Amniotic epithelial cell (primary cell): ENCODE data around the gene FAAP20.

Experiments used
- DNase-seq: peaks from one replicate; pipeline ENCODE4 v3.0.0-alpha.2; 2010; ENCODE audit warnings: low read depth

Gene FAAP20

GRCh38 chr1:2210084-2210653, 15.6 kb upstream of the FAAP20 start:
- DNase-seq = no peak

DNA sequence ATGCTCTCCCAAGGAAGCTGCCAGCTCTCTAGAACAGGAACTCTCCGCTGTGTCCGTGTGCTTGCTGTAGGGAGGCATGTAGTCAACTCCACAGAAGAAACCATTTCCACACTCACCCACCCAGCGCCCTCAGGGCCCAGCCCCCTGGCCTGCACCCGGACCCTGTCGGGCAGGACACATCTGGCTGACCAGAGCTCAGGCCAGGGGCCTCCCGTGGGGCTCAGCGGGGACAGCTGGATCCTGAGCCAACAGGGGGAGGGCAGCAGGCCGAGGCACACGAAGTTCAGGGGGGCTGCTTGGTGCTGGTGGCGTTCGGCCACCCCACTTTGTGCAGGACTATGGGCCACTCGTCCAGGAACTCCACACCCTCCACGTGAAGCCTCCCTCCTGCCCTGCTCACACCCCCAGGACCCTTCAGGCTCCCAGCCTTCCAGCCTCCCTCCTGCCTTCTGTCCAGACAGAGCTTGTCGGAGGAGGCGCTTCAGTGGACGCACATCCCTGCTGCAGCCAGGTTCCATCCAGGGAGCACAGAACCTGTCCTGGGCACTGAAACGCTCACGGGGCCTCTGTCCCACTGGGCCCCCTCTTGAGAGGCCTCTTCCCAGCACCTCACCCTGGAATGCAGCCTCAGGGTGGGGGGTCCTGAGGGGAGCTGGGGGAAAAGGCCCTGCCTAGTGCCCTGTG, 15.0 kb upstream of the FAAP20 start:
- no peak for DNase-seq

DNA sequence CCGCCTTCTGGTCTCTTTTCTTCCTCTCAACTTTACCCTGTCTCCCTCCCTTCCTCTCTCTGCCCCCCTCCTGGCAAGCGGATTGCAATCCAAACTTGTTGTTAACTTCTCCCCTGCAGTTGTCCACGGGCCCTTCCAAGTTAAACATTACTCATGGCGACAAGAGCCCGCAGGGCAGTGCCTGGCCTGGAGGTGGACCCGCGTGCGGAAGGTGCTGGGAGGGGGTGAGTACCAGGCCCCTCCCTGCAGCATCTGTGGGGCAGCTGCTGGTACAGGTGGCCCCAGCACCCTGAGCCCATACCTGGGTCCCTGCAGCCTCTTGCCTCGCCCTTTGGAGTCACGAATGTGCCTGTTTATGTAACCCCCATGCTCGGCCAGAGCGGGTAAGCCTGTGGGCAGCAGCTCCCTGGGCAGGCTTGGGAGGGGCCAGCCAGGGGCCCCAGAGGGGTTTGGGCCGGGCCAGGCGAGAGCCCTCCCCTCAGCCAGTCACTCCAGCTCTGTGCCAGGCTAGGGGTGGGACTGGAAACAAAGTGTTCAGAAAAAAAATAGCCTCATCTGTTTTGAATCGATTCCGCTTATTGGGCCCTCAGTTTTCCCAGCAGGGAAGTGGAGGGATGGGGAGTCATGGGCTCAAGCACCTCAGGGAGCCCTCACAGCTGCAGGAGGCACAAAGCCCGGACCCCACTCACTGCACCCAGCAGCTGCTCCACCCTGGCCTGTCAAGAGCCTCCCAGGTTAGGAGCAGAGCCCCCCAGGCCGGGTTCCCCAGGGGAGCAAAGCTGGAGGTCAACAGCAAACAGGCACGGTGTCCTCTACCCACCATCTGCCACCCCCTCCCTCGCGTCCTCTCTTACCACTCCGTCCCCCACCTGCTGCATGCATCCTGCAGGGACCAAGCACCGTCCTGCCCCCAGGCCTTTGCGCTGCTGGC, 14.0 kb upstream of the FAAP20 start:
- DNase-seq = peak; percentile 18

DNA sequence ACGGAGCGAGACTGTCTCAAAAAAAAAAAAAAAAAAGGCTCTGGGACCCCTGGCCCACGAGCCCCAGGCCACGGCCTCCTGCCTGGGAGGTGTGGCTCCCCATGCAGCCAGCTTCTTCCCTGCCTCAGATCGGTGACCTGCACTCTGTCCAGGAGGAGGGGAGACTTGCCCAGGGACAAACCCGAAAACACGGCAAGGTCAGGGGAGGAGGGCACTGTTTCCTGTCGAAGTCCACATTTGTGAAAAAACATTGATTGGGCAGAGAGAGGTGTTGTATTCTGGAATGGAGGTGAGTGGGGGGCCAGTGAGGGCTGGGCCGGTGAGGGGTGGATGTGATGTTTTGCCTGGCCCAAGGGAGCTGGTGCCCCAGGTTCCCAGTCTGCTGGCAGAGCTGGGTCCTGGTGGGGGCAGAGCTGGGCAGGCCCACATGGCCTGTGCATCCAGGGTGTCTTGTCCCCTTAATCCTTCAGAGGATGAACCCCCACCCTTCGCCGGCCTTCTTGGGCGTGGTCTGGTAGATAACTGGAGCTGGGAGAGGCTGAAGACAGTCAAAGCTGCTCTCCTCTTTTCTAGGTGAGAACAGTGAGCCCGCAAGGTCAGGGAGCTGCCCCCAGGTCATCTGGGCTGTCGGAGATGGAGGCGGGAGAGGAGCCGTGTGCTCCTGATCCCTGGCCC, 12.4 kb upstream of the FAAP20 start:
- DNase-seq = no peak

- peak; percentile 88 for DNase-seq
Observed at GRCh38 chr1:2205191-2205952, 10.8 kb upstream of the FAAP20 start.

DNA sequence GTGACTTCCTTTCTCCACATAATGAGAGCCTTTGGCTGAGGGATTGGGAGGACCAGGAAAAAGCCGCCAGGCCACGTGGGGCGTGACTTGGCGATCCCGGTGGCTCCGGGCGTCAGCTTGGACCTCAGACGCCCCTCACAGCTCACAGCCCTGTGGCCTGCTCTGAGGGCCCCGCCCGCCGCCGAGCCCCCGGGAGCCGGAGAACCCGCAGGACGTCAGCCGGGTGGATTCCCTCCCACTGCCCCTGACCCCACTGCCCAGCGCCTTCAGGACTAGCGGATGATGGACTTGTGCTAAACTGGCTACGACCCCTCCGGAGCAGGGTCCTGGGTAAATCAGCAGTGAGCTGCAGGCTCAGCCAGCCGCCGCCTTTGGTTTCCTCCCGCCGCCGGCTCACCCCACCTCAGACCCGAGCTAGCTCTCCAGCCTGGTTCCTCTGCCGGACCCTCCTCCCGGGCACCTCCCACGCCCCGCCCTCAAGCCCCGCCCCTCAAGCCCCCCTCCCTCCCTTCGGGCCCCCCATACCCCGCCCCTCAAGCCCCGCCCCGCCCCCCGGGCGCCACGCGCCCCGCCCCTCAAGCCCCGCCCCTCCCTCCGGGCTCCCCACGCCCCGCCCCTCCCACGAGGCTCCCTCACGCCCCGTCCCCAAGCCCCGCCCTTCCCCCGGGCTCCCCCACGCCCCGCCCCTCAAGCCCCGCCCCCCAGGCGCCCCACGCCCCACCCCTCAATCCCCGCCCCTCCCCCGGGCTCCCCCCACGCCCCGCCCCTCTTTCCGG, 10.0 kb upstream of the FAAP20 start:
- DNase-seq = peak; percentile 64

DNA sequence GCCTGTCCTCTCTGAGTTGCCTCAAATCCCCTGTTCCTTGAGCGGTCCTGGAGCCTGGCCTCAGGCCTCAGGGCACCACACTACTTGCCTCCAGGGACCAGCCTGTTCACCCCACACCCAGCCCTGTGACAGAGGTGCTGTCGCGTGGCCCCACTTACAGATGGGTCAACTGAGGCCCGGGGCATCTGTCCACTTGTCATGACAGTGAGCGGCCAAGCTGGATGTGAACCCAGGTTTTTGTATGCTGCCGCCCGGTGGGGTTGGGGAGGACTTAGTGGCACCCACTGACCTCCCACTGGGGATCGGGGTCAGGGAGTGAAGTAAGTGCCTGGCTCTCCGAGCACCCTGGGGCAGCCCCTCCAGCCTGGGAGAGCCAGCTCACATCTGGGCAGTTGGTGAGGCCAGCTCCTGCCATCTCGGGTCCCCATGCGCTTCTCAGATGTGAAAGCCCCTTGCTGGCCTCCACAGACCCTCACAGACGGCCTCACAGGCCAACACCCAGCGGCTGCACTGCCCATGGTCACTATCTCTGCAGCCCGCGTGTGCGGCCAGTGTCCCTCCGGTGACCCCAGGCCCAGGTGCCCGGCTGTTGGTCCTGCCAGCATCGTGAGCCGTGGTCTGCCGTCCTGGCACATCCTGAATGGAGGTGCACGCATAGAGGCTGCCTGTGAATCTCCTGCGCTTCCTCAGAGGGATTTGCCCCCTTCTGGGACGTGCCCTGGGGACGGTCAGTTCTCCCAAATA, 9.3 kb upstream of the FAAP20 start:
- DNase-seq = no peak

- DNase-seq = no peak
Observed at GRCh38 chr1:2202843-2203601, 8.4 kb upstream of the FAAP20 start.

GRCh38 chr1:2202008-2202575, 7.5 kb upstream of the FAAP20 start:
- no peak for DNase-seq

- DNase-seq = no peak
Observed at GRCh38 chr1:2201062-2201461, 6.5 kb upstream of the FAAP20 start.

GRCh38 chr1:2200308-2200943, 5.9 kb upstream of the FAAP20 start:
- no peak for DNase-seq

- peak; percentile 85 for DNase-seq
Observed at GRCh38 chr1:2199042-2199810, 4.7 kb upstream of the FAAP20 start.

GRCh38 chr1:2198571-2198970, 4.0 kb upstream of the FAAP20 start:
- DNase-seq = no peak

- DNase-seq = no peak
Observed at GRCh38 chr1:2197707-2198165, 3.2 kb upstream of the FAAP20 start.

DNA sequence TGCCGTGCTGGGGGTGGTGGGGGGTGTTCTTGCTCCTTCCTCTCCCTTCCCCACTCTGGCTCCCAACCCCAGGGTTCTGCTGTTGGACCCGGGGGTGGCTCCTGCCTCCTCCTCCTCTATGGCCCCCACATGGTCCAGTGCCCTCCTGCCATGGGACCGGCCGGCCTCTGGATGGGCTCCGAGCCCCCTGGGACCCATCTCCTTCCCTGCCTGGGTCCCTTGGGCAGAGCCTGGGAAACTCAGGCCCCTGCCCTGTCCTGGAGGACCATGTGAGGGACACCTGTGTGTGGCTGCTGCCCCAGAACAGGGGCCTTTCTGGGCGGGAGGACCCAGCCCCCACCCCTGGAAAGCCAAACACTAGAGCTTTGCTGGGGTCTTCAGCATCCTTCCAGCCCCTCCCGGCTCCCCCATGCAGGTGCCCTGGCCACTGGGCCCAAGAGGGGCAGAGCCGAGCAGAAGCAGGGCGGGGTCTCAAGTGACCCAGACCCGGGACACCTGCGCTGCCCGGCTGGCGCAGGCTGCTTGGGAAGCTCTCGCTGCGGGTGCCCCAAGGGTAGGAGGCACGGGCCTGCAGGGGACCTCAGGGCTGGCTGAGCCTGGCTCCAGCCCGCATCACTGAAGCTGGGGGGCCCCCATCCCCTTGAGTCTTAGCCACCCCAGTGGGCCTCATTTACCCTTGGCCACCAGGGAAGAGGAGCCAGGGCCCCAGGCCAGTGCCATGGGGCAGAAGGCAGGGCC, 2.5 kb upstream of the FAAP20 start:
- no peak for DNase-seq

DNA sequence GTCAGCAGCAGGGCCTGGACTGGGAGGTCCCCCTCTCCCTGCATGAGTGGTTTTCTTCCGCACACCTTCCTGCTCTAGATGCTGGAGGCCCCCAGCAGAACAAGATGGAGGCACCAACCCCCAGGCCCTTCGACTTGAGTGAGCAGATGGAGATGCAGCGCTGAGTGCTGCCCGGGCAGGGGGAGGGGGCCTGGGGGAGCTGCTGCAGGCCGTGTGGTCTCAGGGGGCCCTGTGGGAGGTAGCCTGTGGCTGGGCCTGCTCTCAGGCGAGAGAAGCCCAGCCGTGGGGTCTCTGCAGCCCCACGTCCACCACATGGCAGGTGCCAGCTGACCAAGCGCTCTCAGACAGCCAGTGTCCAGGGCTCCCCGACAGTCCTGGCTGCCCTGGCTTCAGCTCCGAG, 1.2 kb upstream of the FAAP20 start:
- DNase-seq = no peak
